A549 (cell line): ENCODE measurements around the gene MYO15B.

Experiments used
- CHD4 ChIP-seq: fragments of 200-600 bp; sonication (generic); IDR thresholded peaks from 2 replicates; pipeline ENCODE4 v1.6.1; 2016; ENCODE audit warnings: antibody characterized with exemption, mild to moderate bottlenecking, borderline replicate concordance
- CTCF ChIP-seq: fragments of >200 bp; sonication (Bioruptor Twin); formaldehyde crosslinking; IDR thresholded peaks from 3 replicates; pipeline ENCODE4 v1.5.1; 2016
- E2F6 ChIP-seq: IDR thresholded peaks from 2 replicates; pipeline ENCODE4 v1.6.1; 2012; ENCODE audit warnings: low read depth, borderline replicate concordance
- EP300 ChIP-seq, 2 experiments: fragments of >200 bp; sonication (Bioruptor Twin); formaldehyde crosslinking; IDR thresholded peaks; 2 replicates in 1 of 2; 3 replicates in 1 of 2; pipeline ENCODE4 v1.6.1; 2016 to 2017
- MAX ChIP-seq: IDR thresholded peaks from 2 replicates; pipeline ENCODE4 v1.6.1; 2012
- MAZ ChIP-seq: fragments of 150-350 bp; IDR thresholded peaks from 2 replicates; pipeline ENCODE4 v1.6.1; 2014; ENCODE audit warnings: antibody characterized with exemption, low read depth, low read length, borderline replicate concordance
- MYC ChIP-seq: IDR thresholded peaks from 2 replicates; pipeline ENCODE4 v1.6.1; 2012; ENCODE audit warnings: mild to moderate bottlenecking, inconsistent platforms, low read length, improper control_type of control experiment, borderline replicate concordance
- POLR2A ChIP-seq: IDR thresholded peaks from 2 replicates; pipeline ENCODE4 v1.6.1; 2012; ENCODE audit warnings: mild to moderate bottlenecking, low read length
- RCOR1 ChIP-seq: fragments of 150-350 bp; IDR thresholded peaks from 2 replicates; pipeline ENCODE4 v1.6.1; 2014; ENCODE audit warnings: antibody characterized with exemption, low read length, low read depth
- RFX5 ChIP-seq: fragments of 450-650 bp; IDR thresholded peaks from 2 replicates; pipeline ENCODE4 v1.7.1; 2014; ENCODE audit warnings: antibody characterized with exemption, mild to moderate bottlenecking, moderate library complexity
- TF ChIP-seq, protein P1 (sequence below): fragments of 200-600 bp; sonication (generic); IDR thresholded peaks from 2 replicates; pipeline ENCODE4 v1.6.1; 2016; ENCODE audit warnings: antibody characterized with exemption, mild to moderate bottlenecking, moderate library complexity
- TF ChIP-seq, protein P2 (sequence below): fragments of 450-650 bp; IDR thresholded peaks from 2 replicates; pipeline ENCODE4 v1.6.1; 2014; ENCODE audit warnings: antibody characterized with exemption

DNA sequence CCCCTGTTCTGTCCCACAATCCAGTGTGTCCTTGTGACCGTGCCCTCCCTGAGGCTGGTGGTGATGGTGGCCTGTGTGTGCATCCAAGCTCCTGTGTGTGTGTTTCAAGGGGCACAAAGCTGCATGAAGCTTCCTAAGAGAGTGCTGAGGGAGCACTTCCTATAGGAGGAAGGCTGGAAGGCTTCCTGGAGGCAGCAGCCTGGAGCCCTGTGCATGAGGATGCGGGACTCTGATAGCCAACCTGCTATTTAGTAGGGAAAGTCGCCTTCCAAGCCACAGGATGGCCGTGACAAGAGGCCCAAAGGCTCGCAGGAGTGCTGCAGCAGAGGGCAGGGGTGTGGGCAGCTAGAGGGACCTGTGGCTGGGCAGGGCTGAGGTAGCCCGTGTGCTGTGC is 8.3 kb downstream of the MYO15B start:
- TF ChIP-seq MYC (no peak), CTCF (no peak), MAZ (no peak), RCOR1 (no peak), EP300 (IDR thresholded peaks at IDR 0.05) (no peak), RFX5 (no peak), CHD4 (no peak), POLR2A (no peak), MAX (no peak), E2F6 (no peak)
- TF ChIP-seq, protein P1, sequence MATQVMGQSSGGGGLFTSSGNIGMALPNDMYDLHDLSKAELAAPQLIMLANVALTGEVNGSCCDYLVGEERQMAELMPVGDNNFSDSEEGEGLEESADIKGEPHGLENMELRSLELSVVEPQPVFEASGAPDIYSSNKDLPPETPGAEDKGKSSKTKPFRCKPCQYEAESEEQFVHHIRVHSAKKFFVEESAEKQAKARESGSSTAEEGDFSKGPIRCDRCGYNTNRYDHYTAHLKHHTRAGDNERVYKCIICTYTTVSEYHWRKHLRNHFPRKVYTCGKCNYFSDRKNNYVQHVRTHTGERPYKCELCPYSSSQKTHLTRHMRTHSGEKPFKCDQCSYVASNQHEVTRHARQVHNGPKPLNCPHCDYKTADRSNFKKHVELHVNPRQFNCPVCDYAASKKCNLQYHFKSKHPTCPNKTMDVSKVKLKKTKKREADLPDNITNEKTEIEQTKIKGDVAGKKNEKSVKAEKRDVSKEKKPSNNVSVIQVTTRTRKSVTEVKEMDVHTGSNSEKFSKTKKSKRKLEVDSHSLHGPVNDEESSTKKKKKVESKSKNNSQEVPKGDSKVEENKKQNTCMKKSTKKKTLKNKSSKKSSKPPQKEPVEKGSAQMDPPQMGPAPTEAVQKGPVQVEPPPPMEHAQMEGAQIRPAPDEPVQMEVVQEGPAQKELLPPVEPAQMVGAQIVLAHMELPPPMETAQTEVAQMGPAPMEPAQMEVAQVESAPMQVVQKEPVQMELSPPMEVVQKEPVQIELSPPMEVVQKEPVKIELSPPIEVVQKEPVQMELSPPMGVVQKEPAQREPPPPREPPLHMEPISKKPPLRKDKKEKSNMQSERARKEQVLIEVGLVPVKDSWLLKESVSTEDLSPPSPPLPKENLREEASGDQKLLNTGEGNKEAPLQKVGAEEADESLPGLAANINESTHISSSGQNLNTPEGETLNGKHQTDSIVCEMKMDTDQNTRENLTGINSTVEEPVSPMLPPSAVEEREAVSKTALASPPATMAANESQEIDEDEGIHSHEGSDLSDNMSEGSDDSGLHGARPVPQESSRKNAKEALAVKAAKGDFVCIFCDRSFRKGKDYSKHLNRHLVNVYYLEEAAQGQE: no peak
- TF ChIP-seq, protein P2, sequence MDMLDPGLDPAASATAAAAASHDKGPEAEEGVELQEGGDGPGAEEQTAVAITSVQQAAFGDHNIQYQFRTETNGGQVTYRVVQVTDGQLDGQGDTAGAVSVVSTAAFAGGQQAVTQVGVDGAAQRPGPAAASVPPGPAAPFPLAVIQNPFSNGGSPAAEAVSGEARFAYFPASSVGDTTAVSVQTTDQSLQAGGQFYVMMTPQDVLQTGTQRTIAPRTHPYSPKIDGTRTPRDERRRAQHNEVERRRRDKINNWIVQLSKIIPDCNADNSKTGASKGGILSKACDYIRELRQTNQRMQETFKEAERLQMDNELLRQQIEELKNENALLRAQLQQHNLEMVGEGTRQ: no peak
